Measurements from ENCODE around the gene PRSS36.

DNA sequence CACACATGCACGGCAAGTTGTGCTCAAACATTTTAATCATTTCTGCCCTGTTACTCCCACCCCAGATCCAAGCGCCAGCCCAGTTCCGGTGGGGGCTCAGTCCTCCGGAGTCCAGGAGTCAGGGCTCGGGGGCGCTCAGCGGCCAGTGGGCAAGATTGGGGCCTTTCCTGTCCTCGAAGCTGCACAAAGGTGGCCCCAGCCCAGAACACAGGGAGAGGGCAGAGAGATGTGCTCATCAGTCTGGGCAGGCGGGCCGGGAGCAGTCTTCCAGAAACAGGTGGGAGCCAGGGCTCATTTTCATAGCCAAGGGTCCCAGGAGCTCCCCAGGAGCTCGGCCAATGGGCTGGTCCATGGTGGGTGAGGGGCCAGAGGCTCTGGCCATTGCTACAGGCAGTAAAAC, 18.4 kb downstream of the PRSS36 start:
- TF ChIP-seq RAD21 (IDR thresholded peaks at IDR 0.05) (no peak), JUND (IDR thresholded peaks at IDR 0.05) (no peak), YY1 (IDR thresholded peaks at IDR 0.05) (no peak), NR2F2 (IDR thresholded peaks at IDR 0.05) (no peak), RXRA (IDR thresholded peaks at IDR 0.05) (no peak), TAF1 (conservative IDR thresholded peaks at IDR 0.05) (no peak), SP1 (IDR thresholded peaks at IDR 0.05) (no peak)
- TF ChIP-seq, protein P1, sequence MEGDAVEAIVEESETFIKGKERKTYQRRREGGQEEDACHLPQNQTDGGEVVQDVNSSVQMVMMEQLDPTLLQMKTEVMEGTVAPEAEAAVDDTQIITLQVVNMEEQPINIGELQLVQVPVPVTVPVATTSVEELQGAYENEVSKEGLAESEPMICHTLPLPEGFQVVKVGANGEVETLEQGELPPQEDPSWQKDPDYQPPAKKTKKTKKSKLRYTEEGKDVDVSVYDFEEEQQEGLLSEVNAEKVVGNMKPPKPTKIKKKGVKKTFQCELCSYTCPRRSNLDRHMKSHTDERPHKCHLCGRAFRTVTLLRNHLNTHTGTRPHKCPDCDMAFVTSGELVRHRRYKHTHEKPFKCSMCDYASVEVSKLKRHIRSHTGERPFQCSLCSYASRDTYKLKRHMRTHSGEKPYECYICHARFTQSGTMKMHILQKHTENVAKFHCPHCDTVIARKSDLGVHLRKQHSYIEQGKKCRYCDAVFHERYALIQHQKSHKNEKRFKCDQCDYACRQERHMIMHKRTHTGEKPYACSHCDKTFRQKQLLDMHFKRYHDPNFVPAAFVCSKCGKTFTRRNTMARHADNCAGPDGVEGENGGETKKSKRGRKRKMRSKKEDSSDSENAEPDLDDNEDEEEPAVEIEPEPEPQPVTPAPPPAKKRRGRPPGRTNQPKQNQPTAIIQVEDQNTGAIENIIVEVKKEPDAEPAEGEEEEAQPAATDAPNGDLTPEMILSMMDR (IDR thresholded peaks at IDR 0.05; ENCODE audit: low read depth, low read length, missing input control): no peak
- TF ChIP-seq, protein P2, sequence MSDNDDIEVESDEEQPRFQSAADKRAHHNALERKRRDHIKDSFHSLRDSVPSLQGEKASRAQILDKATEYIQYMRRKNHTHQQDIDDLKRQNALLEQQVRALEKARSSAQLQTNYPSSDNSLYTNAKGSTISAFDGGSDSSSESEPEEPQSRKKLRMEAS (IDR thresholded peaks at IDR 0.05): no peak
- TF ChIP-seq, protein P3, sequence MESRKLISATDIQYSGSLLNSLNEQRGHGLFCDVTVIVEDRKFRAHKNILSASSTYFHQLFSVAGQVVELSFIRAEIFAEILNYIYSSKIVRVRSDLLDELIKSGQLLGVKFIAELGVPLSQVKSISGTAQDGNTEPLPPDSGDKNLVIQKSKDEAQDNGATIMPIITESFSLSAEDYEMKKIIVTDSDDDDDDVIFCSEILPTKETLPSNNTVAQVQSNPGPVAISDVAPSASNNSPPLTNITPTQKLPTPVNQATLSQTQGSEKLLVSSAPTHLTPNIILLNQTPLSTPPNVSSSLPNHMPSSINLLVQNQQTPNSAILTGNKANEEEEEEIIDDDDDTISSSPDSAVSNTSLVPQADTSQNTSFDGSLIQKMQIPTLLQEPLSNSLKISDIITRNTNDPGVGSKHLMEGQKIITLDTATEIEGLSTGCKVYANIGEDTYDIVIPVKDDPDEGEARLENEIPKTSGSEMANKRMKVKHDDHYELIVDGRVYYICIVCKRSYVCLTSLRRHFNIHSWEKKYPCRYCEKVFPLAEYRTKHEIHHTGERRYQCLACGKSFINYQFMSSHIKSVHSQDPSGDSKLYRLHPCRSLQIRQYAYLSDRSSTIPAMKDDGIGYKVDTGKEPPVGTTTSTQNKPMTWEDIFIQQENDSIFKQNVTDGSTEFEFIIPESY (IDR thresholded peaks at IDR 0.05): no peak
- TF ChIP-seq, protein P4, sequence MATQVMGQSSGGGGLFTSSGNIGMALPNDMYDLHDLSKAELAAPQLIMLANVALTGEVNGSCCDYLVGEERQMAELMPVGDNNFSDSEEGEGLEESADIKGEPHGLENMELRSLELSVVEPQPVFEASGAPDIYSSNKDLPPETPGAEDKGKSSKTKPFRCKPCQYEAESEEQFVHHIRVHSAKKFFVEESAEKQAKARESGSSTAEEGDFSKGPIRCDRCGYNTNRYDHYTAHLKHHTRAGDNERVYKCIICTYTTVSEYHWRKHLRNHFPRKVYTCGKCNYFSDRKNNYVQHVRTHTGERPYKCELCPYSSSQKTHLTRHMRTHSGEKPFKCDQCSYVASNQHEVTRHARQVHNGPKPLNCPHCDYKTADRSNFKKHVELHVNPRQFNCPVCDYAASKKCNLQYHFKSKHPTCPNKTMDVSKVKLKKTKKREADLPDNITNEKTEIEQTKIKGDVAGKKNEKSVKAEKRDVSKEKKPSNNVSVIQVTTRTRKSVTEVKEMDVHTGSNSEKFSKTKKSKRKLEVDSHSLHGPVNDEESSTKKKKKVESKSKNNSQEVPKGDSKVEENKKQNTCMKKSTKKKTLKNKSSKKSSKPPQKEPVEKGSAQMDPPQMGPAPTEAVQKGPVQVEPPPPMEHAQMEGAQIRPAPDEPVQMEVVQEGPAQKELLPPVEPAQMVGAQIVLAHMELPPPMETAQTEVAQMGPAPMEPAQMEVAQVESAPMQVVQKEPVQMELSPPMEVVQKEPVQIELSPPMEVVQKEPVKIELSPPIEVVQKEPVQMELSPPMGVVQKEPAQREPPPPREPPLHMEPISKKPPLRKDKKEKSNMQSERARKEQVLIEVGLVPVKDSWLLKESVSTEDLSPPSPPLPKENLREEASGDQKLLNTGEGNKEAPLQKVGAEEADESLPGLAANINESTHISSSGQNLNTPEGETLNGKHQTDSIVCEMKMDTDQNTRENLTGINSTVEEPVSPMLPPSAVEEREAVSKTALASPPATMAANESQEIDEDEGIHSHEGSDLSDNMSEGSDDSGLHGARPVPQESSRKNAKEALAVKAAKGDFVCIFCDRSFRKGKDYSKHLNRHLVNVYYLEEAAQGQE (IDR thresholded peaks at IDR 0.05): no peak

Measured in liver (tissue), 3 donors.